C4-2B (cell line): ENCODE data around the gene UROS.

ENCODE experiments used
- H3K27ac ChIP-seq: fragments of 450-650 bp; 2 replicates; pipeline ENCODE4 v1.5.1; 2017
- CTCF ChIP-seq: fragments of 450-650 bp; conservative IDR thresholded peaks from 2 replicates; pipeline ENCODE4 v1.5.1; 2017; ENCODE audit warnings: mild to moderate bottlenecking
- ZFX ChIP-seq: fragments of 450-650 bp; IDR thresholded peaks from 2 replicates; pipeline ENCODE4 v1.6.1; 2017

Gene UROS

GRCh38 chr10:125828311-125828710 lies 5.3 kb upstream of the UROS start:
- TF ChIP-seq ZFX (no peak), CTCF (no peak)

GRCh38 chr10:125827133-125827532 lies 4.1 kb upstream of the UROS start:
- no peak overlapping the region for H3K27ac ChIP-seq
- TF ChIP-seq CTCF = no peak
- TF ChIP-seq ZFX = no peak

More at GRCh38 chr10:125828311-125828710, 5.3 kb upstream of the UROS start:
- H3K27ac ChIP-seq = no peak overlapping the region

GRCh38 chr10:125824736-125825135 lies 1.7 kb upstream of the UROS start:
- TF ChIP-seq ZFX (no peak), CTCF (no peak)
- no peak overlapping the region for H3K27ac ChIP-seq

GRCh38 chr10:125823663-125824251 lies 699 bp upstream of the UROS start:
- TF ChIP-seq CTCF = no peak
- TF ChIP-seq ZFX = no peak
- H3K27ac ChIP-seq = peak overlapping the region; percentile 93

GRCh38 chr10:125820701-125821100 lies 2.4 kb downstream of the UROS start:
- H3K27ac ChIP-seq = no peak overlapping the region
- TF ChIP-seq ZFX = no peak

- H3K27ac ChIP-seq = no peak overlapping the region
- TF ChIP-seq CTCF = no peak
Measured at GRCh38 chr10:125817337-125817946, 5.6 kb downstream of the UROS start.

GRCh38 chr10:125816548-125816947 lies 6.5 kb downstream of the UROS start:
- no peak for TF ChIP-seq ZFX
- TF ChIP-seq CTCF = no peak
- no peak overlapping the region for H3K27ac ChIP-seq

- no peak for TF ChIP-seq CTCF
- no peak for TF ChIP-seq ZFX
- no peak overlapping the region for H3K27ac ChIP-seq
Measured at GRCh38 chr10:125815764-125816163, 7.3 kb downstream of the UROS start.
